ENCODE measurements around the gene RPL13. TPM values are rescaled to one million over a fixed set of nuclear protein-coding genes. Genes with fewer than 3 reads are reported as not detected.
A peak's percentile ranks its signal among the peaks of the same experiment; 100 is the strongest.

The RPL13 gene
- total and polyA plus RNA-seq, 10 of the 15 experiments (the other 5 are each of a cell fraction or from before 2014, with no cell fraction given), result 386 to 9,428 (median 2,486) TPM

DNA sequence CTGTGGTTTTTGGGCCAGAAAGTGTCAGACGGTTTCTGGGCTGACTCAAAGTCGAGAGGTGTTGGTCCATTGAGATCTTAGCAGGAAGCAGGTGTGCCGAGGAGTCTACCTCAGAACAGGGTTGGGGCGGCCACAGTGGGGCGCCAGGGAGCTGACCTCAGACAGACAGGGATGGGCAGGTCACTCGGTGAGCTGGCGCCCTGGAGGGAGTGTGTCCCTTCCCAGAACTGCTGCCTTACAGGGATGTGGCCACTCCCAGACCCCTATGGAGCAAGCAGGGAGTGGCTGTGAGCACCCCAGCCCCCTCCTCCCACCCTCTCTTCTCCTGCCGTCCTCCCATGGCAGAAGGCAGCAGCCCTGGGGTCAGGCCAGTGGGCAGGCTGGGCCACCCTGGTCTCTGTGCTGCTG is 39.0 kb downstream of the RPL13 start:
- Histone ChIP-seq H3K27me3 (replicated peaks in 1 of 2; ENCODE audit: control insufficient read depth in 2 of 2, insufficient read depth in 2 of 2, low read length in 1 of 2) (no peaks in the 10 kb centered on the region), H3K9me3 (replicated peaks; ENCODE audit: control insufficient read depth, insufficient read depth, low read length) (no peaks in the 10 kb centered on the region), H3K4me2 (ENCODE audit: control insufficient read depth, insufficient read depth) (no peak overlapping the region), H2AFZ (ENCODE audit: control insufficient read depth, low read depth, low read length) (no peak overlapping the region), H3K36me3 (ENCODE audit: control insufficient read depth in 2 of 2, insufficient read depth in 2 of 2, low read length in 1 of 2) (no peaks in the 10 kb centered on the region; a peak in 1 of 4 replicates), H3K9ac (ENCODE audit: control insufficient read depth, insufficient read depth, low read length) (no peak overlapping the region), H4K20me1 (ENCODE audit: control insufficient read depth, insufficient read depth) (no peaks in the 10 kb centered on the region), H3K4me3 (no peak overlapping the region), H3K4me1 (ENCODE audit: control insufficient read depth, insufficient read depth, low read length) (no peaks in the 10 kb centered on the region), H3K79me2 (ENCODE audit: control insufficient read depth, insufficient read depth, low read length) (no peaks in the 10 kb centered on the region), H3K27ac (ENCODE audit: control insufficient read depth, insufficient read depth) (no peak overlapping the region)
- in situ Hi-C loops (cut with MboI), result no loop called here
- 3% methylated on average over 8 of the region's 8 CpGs for WGBS (ENCODE audit: insufficient coverage, insufficient replicate concordance, low lambda C conversion rate, missing lambda C conversion rate)
- BruUV-seq (replicated peaks), result no TSS peak
- intact Hi-C loops (cut with micrococcal nuclease; ENCODE audit: unreplicated experiment), result no loop called here
- TF ChIP-seq SIX5 (IDR thresholded peaks at IDR 0.05; ENCODE audit: low read depth, low read length, severe bottlenecking) (no peak), MXI1 (IDR thresholded peaks at IDR 0.05; ENCODE audit: low read depth, low read length) (no peak), STAT1 (conservative IDR thresholded peaks at IDR 0.05) (no peak), SMAD5 (IDR thresholded peaks at IDR 0.05; ENCODE audit: low read depth) (no peak), ZNF207 (IDR thresholded peaks at IDR 0.05; ENCODE audit: borderline replicate concordance) (no peak), TCF7 (IDR thresholded peaks at IDR 0.05; ENCODE audit: borderline replicate concordance) (no peak), IKZF1 (conservative IDR thresholded peaks at IDR 0.05) (0 out of 2 replicates have a peak, but pooled peaks have one; percentile 22), CBX3 (IDR thresholded peaks at IDR 0.05; ENCODE audit: borderline replicate concordance, low read depth) (no peak), TCF12 (IDR thresholded peaks at IDR 0.05; ENCODE audit: low read depth, low read length) (peak; percentile 58; the same call in 1 of the 2 replicates)
- TF ChIP-seq, protein P1, sequence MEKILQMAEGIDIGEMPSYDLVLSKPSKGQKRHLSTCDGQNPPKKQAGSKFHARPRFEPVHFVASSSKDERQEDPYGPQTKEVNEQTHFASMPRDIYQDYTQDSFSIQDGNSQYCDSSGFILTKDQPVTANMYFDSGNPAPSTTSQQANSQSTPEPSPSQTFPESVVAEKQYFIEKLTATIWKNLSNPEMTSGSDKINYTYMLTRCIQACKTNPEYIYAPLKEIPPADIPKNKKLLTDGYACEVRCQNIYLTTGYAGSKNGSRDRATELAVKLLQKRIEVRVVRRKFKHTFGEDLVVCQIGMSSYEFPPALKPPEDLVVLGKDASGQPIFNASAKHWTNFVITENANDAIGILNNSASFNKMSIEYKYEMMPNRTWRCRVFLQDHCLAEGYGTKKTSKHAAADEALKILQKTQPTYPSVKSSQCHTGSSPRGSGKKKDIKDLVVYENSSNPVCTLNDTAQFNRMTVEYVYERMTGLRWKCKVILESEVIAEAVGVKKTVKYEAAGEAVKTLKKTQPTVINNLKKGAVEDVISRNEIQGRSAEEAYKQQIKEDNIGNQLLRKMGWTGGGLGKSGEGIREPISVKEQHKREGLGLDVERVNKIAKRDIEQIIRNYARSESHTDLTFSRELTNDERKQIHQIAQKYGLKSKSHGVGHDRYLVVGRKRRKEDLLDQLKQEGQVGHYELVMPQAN (conservative IDR thresholded peaks at IDR 0.05), result no peak
- TF ChIP-seq, protein P2, sequence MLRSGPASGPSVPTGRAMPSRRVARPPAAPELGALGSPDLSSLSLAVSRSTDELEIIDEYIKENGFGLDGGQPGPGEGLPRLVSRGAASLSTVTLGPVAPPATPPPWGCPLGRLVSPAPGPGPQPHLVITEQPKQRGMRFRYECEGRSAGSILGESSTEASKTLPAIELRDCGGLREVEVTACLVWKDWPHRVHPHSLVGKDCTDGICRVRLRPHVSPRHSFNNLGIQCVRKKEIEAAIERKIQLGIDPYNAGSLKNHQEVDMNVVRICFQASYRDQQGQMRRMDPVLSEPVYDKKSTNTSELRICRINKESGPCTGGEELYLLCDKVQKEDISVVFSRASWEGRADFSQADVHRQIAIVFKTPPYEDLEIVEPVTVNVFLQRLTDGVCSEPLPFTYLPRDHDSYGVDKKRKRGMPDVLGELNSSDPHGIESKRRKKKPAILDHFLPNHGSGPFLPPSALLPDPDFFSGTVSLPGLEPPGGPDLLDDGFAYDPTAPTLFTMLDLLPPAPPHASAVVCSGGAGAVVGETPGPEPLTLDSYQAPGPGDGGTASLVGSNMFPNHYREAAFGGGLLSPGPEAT (IDR thresholded peaks at IDR 0.05; ENCODE audit: low read depth), result no peak
- TF ChIP-seq, protein P3, sequence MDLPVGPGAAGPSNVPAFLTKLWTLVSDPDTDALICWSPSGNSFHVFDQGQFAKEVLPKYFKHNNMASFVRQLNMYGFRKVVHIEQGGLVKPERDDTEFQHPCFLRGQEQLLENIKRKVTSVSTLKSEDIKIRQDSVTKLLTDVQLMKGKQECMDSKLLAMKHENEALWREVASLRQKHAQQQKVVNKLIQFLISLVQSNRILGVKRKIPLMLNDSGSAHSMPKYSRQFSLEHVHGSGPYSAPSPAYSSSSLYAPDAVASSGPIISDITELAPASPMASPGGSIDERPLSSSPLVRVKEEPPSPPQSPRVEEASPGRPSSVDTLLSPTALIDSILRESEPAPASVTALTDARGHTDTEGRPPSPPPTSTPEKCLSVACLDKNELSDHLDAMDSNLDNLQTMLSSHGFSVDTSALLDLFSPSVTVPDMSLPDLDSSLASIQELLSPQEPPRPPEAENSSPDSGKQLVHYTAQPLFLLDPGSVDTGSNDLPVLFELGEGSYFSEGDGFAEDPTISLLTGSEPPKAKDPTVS (IDR thresholded peaks at IDR 0.05; ENCODE audit: low read depth, low read length), result no peak
- TF ChIP-seq, protein P4, sequence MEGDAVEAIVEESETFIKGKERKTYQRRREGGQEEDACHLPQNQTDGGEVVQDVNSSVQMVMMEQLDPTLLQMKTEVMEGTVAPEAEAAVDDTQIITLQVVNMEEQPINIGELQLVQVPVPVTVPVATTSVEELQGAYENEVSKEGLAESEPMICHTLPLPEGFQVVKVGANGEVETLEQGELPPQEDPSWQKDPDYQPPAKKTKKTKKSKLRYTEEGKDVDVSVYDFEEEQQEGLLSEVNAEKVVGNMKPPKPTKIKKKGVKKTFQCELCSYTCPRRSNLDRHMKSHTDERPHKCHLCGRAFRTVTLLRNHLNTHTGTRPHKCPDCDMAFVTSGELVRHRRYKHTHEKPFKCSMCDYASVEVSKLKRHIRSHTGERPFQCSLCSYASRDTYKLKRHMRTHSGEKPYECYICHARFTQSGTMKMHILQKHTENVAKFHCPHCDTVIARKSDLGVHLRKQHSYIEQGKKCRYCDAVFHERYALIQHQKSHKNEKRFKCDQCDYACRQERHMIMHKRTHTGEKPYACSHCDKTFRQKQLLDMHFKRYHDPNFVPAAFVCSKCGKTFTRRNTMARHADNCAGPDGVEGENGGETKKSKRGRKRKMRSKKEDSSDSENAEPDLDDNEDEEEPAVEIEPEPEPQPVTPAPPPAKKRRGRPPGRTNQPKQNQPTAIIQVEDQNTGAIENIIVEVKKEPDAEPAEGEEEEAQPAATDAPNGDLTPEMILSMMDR (IDR thresholded peaks at IDR 0.05 in 2 of 3, conservative IDR thresholded peaks at IDR 0.05 in 1 of 3; ENCODE audit: control insufficient read depth in 2 of 3, extremely low read depth in 1 of 3, insufficient read depth in 1 of 3, low read depth in 3 of 3, low read length in 3 of 3), result peak; percentile 27 to 49 (median 38); a peak in 4 of 6 replicates
- FAIRE-seq (no peak), ATAC-seq (peak; percentile 77), DNase-seq (ENCODE audit: low read depth, low spot score) (no peak)
- CTCF ChIA-PET, result interaction anchor here (1.0 to 2.0 kb wide), 4 partner anchors 24 to 261 kb away, joined by 3 to 6 read pairs (median 4); partner anchors contain the start of gene CPNE7
- SMC1A ChIA-PET (ENCODE audit: uncharacterized antibody, unreplicated experiment), result no interaction called here
- POLR2A ChIA-PET, result no interaction called here
- RAD21 ChIA-PET (ENCODE audit: unreplicated experiment), result interaction anchor here (1.0 to 1.4 kb wide), 2 partner anchors 41 to 101 kb away, joined by 3 to 5 read pairs; no protein-coding TSS in a partner anchor
